MCF 10A (cell line): Measurements from ENCODE around the gene ARHGAP24. TPM values are rescaled to one million over a fixed set of nuclear protein-coding genes. Genes with fewer than 3 reads are reported as not detected.
A peak's percentile ranks its signal among the peaks of the same experiment; 100 is the strongest.

Source experiments
- BruUV-seq: library from RNA; stranded (reverse); fragments of 400-500 nt; replicated peaks from 2 replicates; lab custom pipeline; 2021; lab: Mats Ljungman, UMichigan
- CTCF ChIA-PET: fragments of 300-600 bp; sonication (Branson Sonifier 250); formaldehyde crosslinking; extraction: SDS; loops from one replicate; lab custom pipeline; 2021; ENCODE audit warnings: antibody characterized with exemption, inconsistent platforms; lab: Yijun Ruan, JAX
- POLR2A ChIA-PET: fragments of 300-600, 350-650 bp; sonication (Branson Sonifier 250); formaldehyde crosslinking; extraction: SDS; loops from one replicate; lab custom pipeline; 2020; ENCODE audit warnings: antibody characterized with exemption, inconsistent platforms; lab: Yijun Ruan, JAX
- DNase-seq: peaks from one replicate; pipeline ENCODE4 v3.0.0-alpha.2; 2018; ENCODE audit not compliant: unreplicated experiment
- H3K27ac Mint-ChIP-seq: one replicate; pipeline ENCODE4 v1.8.0; 2022; ENCODE audit warnings: mild to moderate bottlenecking, low read depth, mixed read lengths; ENCODE audit not compliant: unreplicated experiment
- H3K27me3 Mint-ChIP-seq: one replicate; pipeline ENCODE4 v1.8.0; 2022; ENCODE audit warnings: mixed read lengths; ENCODE audit not compliant: insufficient read depth, unreplicated experiment
- H3K36me3 Mint-ChIP-seq: one replicate; pipeline ENCODE4 v1.8.0; 2022; ENCODE audit warnings: mild to moderate bottlenecking, moderate library complexity, mixed read lengths; ENCODE audit not compliant: insufficient read depth, unreplicated experiment
- H3K4me1 Mint-ChIP-seq: one replicate; pipeline ENCODE4 v1.8.0; 2022; ENCODE audit warnings: mixed read lengths; ENCODE audit not compliant: insufficient read depth, unreplicated experiment
- H3K4me3 Mint-ChIP-seq: one replicate; pipeline ENCODE4 v1.8.0; 2022; ENCODE audit warnings: mild to moderate bottlenecking, moderate library complexity, mixed read lengths; ENCODE audit not compliant: unreplicated experiment
- H3K9me3 Mint-ChIP-seq: one replicate; pipeline ENCODE4 v1.8.0; 2022; ENCODE audit warnings: mixed read lengths; ENCODE audit not compliant: unreplicated experiment
- intact Hi-C: fragments of 100-400 bp; cut with micrococcal nuclease; formaldehyde crosslinking; loops from 2 replicates; pipeline ENCODE4 v1.14.1; 2022
- total RNA-seq: library from RNA; stranded (reverse); gene quantifications from 2 replicates; pipeline ENCODE4 v1.2.3, GENCODE V29; 2022
- TF ChIP-seq, protein P1 (sequence below): fragments of 200-600 bp; IDR thresholded peaks from one replicate; pipeline ENCODE4 v1.8.0; 2022; ENCODE audit warnings: antibody characterized with exemption, mild to moderate bottlenecking; ENCODE audit not compliant: unreplicated experiment

ARHGAP24 gene
- total RNA-seq, 1 experiment from 2014 or later: 2.6 TPM

DNA sequence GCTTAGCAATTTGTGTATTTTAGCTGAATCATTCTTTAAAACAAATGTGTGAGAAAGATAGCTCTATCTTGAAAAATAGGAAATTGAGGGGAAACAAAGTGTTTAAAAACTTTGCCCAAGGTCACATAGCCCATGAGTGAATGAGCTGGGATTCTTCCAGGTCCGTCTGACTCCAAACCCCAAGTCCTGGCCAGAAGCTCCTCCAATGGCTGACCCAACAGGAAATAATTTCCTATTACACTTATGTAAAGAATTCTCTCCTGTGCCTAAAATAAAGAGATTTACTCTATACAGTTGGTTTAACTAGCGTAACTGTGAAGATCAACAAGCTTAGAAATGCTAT, 287.6 kb downstream of the ARHGAP24 start:
- TF ChIP-seq, protein P1, sequence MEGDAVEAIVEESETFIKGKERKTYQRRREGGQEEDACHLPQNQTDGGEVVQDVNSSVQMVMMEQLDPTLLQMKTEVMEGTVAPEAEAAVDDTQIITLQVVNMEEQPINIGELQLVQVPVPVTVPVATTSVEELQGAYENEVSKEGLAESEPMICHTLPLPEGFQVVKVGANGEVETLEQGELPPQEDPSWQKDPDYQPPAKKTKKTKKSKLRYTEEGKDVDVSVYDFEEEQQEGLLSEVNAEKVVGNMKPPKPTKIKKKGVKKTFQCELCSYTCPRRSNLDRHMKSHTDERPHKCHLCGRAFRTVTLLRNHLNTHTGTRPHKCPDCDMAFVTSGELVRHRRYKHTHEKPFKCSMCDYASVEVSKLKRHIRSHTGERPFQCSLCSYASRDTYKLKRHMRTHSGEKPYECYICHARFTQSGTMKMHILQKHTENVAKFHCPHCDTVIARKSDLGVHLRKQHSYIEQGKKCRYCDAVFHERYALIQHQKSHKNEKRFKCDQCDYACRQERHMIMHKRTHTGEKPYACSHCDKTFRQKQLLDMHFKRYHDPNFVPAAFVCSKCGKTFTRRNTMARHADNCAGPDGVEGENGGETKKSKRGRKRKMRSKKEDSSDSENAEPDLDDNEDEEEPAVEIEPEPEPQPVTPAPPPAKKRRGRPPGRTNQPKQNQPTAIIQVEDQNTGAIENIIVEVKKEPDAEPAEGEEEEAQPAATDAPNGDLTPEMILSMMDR: no peak
- peak; percentile 45 for DNase-seq
- intact Hi-C loops: no loop called here
- Mint-ChIP-seq H3K27me3 (no peaks in the 10 kb centered on the region), H3K9me3 (no peaks in the 10 kb centered on the region), H3K4me1 (peaks cover 9% of the 10 kb centered on the region), H3K27ac (no peak overlapping the region), H3K4me3 (no peak overlapping the region), H3K36me3 (no peaks in the 10 kb centered on the region)
- CTCF ChIA-PET: interaction anchor here (0.7 to 1.5 kb wide), 6 partner anchors 12 to 35 kb away, joined by 3 to 8 read pairs (median 3); no protein-coding TSS in a partner anchor
- POLR2A ChIA-PET: interaction anchor here (0.7 to 1.1 kb wide), 5 partner anchors 10 to 191 kb away, joined by 3 to 5 read pairs (median 3); no protein-coding TSS in a partner anchor
- BruUV-seq: no TSS peak

DNA sequence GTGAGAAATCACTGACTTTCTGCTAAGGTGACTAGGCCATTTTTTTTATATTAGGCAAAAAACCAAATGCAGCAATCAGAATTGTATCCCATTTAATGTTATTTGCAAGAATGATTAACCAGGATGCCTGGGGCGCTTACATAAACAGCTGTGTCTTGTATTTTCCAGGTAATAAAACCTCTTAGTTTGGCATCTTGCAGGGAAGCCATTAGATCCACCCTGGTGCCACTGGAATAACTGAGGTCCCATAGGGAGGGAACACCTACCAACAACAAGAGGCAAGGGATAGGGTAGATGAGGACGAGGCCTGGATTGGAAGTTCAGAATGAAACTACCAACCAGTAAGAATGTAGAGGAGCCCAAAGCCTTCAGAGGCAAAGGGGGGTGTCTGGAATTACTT, 288.3 kb downstream of the ARHGAP24 start:
- TF ChIP-seq, protein P1: no peak
- Mint-ChIP-seq H3K36me3 (no peaks in the 10 kb centered on the region), H3K27ac (no peak overlapping the region), H3K9me3 (no peaks in the 10 kb centered on the region), H3K4me1 (peaks cover 9% of the 10 kb centered on the region), H3K27me3 (no peaks in the 10 kb centered on the region), H3K4me3 (no peak overlapping the region)
- no TSS peak for BruUV-seq
- ChIA-PET POLR2A (interaction anchor here (0.7 to 1.1 kb wide), 3 partner anchors 9 to 82 kb away, joined by 3 to 5 read pairs (median 3); no protein-coding TSS in a partner anchor), CTCF (interaction anchor here (0.7 to 1.4 kb wide), 4 partner anchors 11 to 34 kb away, joined by 3 to 8 read pairs (median 3); no protein-coding TSS in a partner anchor)
- intact Hi-C loops: no loop called here
- DNase-seq: no peak

GRCh38 chr4:85767649-85768048, 292.7 kb downstream of the ARHGAP24 start:
- intact Hi-C loops: no loop called here
- H3K27ac Mint-ChIP-seq: no peak overlapping the region
- CTCF ChIA-PET: interaction anchor here (0.7 kb wide), 1 partner anchor 683 kb away, joined by 3 read pairs; no protein-coding TSS in a partner anchor
- DNase-seq: no peak
- H3K36me3 Mint-ChIP-seq: no peaks in the 10 kb centered on the region
- no TSS peak for BruUV-seq
- H3K27me3 Mint-ChIP-seq: no peaks in the 10 kb centered on the region
- no peak overlapping the region for H3K4me3 Mint-ChIP-seq
- TF ChIP-seq, protein P1: no peak
- peaks cover under 1% of the 10 kb centered on the region for H3K4me1 Mint-ChIP-seq
- POLR2A ChIA-PET: interaction anchor here (0.7 kb wide), 1 partner anchor 888 kb away, joined by 3 read pairs; no protein-coding TSS in a partner anchor
- H3K9me3 Mint-ChIP-seq: no peaks in the 10 kb centered on the region

DNA sequence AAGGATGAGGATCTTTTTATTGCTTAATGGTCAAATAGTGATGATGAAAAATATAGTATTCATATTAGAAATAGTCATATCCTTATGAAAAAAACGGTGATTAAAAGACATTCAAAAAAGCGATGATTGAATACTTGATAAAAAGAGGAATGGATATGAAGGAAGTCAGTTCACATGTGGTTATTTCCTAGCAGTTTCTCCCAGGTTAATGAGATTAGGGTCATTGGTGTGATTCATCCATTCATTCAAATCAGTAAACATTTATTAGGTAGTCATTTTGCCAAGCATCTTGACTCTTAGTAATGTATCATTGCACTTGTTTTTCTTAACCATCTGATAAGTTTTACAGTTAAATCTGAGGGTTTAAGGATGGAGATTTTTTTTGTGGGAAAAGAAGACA, 294.1 kb downstream of the ARHGAP24 start:
- DNase-seq: no peak
- Mint-ChIP-seq H3K27me3 (no peaks in the 10 kb centered on the region), H3K4me1 (no peaks in the 10 kb centered on the region), H3K4me3 (no peak overlapping the region), H3K36me3 (no peaks in the 10 kb centered on the region), H3K9me3 (no peaks in the 10 kb centered on the region), H3K27ac (no peak overlapping the region)
- ChIA-PET CTCF (interaction anchor here (1.3 kb wide), 1 partner anchor 13 kb away, joined by 4 read pairs; no protein-coding TSS in a partner anchor), POLR2A (no interaction called here)
- intact Hi-C loops: no loop called here
- TF ChIP-seq, protein P1: no peak
- no TSS peak for BruUV-seq
